Germinal center (tissue), 1 donor: ENCODE data around the gene DCTN1.
"Not testable (repeated sequence)": the region's sequence is repeated elsewhere in the genome, so short reads cannot be mapped to it uniquely, and the experiment has no call there.

ENCODE experiments used
- DNase-seq: peaks from one replicate; pipeline ENCODE4 v3.0.0; 2012; ENCODE audit warnings: mixed read lengths, low spot score

DCTN1 gene

GRCh38 chr2:74379851-74380789 lies at the start of gene DCTN1:
Gene DCTN1 (minus strand): TSS chr2:74380311. CDS start chr2:74380037, 274 bp downstream.
- no peak for DNase-seq

GRCh38 chr2:74428675-74429074 lies 48.6 kb upstream of the DCTN1 start:
- DNase-seq, result no peak

- no peak for DNase-seq
Measured at GRCh38 chr2:74427551-74427950, 47.4 kb upstream of the DCTN1 start.

DNA sequence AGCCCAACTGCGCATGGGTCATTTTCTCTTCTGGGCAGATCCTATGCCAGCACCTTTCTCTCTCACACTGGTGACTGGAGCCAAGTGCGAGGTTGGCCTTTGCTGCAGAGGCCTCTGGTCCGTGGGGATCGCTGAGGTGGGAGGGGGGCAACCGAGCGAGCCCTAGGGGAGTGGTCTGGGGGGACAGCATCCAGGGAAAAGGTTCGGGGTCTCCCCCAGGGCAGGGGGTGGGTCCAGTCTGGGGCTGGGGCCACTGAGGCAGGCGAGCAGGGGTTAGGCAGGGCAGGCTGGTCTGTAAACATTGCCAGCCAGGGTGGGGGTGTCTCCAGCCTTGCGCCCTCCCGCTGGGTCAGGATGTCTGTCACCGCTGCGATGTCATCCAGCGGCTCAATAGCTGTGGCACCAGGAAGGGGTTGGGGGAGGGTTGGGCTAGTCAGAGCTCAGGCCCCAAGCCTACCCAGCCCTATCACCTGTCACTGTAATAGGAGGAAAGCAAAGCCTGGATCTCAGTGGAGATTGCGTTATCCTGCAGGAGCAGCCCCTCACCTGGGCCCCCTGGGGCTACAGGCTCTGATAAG lies 46.2 kb upstream of the DCTN1 start:
- no peak for DNase-seq

DNA sequence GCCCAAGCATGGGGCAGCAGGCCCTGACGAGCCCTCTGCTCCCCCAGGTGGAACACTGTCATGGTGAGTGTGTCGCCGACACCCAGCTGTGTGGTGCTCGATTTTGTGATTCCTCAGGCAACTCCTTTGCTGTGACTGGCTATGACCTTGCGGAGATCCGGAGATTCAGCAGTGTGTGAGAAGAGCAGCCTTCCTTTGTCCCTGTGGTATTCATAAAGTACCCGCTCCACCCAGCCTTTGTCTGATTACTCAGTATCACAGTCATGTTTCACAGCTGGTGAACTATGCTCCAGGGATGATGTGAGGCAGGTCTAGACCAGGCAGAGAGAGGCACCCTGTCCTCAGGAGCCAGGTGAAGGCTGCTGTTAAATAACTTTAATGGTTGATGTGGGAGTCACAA lies 45.4 kb upstream of the DCTN1 start:
- DNase-seq, result no peak

DNA sequence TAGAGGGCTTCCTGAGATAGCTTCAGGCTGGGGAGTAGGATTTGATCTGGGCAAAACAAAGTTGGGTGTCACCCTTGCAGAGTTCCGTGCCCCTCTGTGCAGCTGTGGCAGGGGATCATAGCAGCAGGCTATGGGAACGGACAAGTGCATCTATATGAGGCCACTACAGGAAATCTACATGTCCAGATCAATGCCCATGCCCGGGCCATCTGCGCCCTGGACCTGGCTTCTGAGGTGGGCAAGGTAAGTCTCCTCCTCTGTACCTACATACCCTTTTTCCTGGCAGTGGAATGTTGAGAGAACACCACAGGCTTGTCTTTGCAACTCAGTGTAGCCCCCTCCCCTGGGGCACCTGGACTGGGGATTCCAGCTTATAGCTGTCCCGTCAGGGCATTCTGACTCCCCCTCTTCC lies 44.9 kb upstream of the DCTN1 start:
- no peak for DNase-seq

GRCh38 chr2:74424139-74424992 lies 44.3 kb upstream of the DCTN1 start:
- no peak for DNase-seq

GRCh38 chr2:74423231-74424095 lies 43.4 kb upstream of the DCTN1 start:
- no peak for DNase-seq

DNA sequence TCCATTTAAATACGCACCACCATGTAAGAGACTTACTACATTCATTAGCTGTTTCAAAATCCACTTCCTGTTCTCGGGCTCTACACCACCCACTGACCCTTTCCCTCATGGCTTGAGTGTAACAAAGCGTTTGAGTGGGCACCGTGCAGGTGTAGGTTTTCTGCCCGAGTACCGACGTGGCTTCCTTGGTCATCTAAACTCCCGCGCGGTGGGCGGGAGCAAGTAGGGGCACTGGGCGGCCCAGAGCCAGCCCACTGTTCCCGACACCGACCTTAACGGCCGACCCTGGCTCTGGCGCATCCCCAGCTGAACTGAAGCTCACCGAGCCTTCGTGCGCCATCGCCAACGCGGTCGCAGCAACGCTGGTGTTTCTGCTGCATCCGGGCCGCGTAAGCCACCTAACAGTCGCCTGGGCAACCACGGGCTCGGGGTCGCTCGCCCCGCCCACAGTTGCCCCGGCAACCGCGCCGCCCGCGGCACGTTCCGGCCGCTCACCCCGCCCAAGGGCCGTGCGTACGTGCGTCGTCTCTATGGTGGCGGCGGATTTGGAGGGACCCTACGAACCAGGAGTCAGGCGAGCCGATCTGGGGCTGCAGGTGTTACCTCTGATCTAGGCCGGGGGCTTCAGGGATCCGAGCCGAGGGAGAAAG lies 41.2 kb upstream of the DCTN1 start, which contains the start of the genes C2orf81 and WDR54:
Gene C2orf81, minus strand, starts transcription at position 399 of the 650 bp plus-strand sequence. Its CDS starts 59 bp downstream, at position 340.
Gene WDR54, plus strand, starts transcription at position 510 of the 650 bp plus-strand sequence. CDS start 424 bp downstream, outside the sequence.
- DNase-seq, result peak; percentile 95

DNA sequence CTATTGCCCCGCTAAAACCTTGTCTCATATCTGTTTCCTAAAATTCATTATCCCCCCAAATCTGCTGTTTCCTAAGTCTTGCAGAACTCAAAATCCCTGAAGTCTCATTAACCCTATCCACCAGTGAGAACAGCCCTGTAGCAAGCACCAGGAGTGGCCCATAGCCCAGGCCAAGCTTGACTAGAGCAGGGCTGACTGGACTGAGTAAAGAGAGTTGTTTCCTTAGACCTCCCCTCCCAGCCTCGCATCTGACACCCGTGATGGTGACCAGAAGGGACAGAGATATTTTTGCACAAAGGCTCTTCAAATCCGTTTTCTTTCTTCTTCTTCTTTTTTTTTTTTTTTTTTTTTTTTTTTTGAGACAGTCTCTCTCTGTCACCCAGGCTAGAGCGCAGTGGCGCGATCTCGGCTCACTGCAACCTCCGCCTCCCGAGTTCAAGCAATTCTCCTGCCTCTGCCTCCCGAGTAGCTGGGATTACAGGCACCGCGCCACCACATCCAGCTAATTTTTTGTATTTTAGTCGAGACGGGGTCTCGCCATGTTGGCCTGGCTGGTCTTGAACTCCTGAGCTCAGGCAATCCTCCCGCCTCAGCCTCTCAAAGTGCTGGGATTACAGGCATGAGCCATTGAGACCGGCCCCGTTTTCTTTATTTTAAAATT lies 40.5 kb upstream of the DCTN1 start:
- not testable (repeated sequence) for DNase-seq

GRCh38 chr2:74420006-74420405 lies 39.9 kb upstream of the DCTN1 start:
- DNase-seq, result no peak

GRCh38 chr2:74419345-74419744 lies 39.2 kb upstream of the DCTN1 start:
- no peak for DNase-seq

GRCh38 chr2:74418312-74418711 lies 38.2 kb upstream of the DCTN1 start:
- no peak for DNase-seq

DNA sequence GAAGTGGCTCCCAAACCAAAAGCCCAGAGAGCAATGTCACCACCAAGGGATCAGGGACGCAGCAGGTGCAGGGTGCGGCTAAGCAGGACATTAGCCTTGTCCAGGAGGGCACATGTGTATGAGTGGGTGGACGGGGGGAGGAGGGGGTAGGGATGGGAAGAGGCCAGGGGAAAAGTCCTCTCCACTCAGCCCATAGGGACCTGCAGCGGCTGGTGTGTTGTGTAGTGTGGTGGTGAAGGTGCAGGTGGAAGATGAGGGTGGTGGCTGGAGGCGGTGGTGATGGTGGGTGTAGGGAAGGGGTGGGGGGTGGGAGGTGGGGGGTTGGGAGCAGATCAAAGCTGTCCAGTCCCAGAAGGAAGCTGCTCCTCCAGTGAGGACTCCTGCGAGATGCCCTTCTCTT lies 37.7 kb upstream of the DCTN1 start:
- DNase-seq, result no peak

- no peak for DNase-seq
Measured at GRCh38 chr2:74417197-74417596, 37.1 kb upstream of the DCTN1 start.

DNA sequence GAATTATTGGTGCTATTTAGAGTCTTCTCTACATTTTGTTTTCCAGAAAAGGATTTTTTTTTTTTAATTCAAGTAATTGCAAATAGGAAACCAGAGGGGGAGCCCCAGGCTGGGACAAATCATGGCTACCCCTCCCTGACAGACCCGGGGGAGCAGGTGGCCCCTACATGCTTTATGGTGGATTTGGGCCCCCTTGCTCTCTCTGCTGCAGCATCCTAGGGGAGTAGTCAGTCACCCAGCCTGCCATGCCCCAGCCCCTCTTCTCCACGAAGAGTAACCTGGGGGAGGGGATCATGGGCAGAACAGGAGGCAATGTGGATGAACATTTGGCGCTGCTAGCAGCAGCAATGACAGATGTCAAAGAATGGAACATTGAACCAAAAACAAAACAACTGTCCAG lies 36.7 kb upstream of the DCTN1 start:
- DNase-seq, result no peak

GRCh38 chr2:74415762-74416395 lies 35.8 kb upstream of the DCTN1 start:
- DNase-seq, result no peak

DNA sequence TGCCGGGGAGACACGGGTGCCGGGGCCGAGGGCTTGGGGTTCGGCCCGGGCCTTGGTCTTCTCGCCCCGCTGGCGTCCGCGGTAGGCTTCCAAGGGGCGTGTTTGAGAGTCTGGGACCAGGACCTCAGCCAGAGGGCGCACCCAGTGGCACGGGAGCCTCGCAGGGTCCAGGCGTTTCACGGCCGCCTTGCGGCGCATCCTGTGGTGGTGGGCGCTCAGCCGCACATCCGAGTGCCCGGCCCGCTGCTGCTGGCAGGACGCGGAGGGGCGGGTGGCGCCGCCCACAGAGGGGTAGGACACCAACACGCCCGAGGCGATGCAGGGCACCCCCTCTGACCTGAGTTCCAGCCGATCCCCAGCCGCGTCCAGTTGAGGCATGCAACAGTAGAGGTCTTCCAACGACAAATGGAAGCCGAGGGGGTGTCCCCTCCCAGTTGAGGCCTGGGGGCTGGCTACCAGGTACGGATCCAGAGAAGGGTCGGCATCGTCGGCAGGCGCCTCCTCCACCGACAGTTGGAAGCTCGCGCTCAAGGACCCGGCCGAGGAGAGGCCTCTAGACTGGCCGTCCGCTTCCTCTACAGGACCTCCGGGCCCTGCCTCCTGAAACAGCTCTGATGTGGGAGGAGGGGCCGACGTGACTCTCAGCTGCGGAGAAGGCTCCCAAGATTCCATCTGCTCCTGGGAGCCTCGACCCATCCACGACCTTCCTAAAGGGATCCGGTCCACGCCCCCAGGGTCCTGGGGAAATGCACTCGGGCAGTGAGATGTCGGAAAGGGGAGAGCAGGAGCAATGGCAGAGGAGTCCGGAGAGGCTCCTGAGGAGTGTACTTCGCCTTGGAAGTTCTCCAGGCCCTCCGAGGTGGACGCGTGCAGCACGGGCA lies 35.0 kb upstream of the DCTN1 start:
- DNase-seq, result peak; percentile 59

DNA sequence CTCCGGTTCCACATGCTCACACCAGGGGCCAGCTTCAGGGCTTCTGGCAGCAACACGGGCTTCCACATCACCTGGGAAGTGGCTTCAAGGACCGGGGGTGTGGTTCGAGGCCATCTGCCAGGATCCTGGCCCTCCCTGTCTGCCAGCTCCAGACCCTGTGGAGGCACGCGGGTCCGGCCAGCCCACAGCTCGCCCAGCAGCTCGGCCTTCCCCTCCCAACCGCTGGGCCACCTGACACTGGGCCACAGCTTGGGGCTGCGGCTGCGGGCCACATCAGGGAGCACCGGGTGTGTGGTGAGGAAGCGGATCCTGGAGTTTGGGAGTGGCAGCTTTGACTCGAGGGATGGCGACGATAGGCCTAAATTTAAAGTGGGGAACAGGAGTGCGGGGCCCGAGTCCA lies 34.3 kb upstream of the DCTN1 start:
- DNase-seq, result no peak
